ENCODE measurements around the gene CCDC92. TPM values are rescaled to one million over a fixed set of nuclear protein-coding genes. Genes with fewer than 3 reads are reported as not detected.

The CCDC92 gene
- total RNA-seq, 2 donors from 2014 or later: 34.4 to 39.2 TPM

DNA sequence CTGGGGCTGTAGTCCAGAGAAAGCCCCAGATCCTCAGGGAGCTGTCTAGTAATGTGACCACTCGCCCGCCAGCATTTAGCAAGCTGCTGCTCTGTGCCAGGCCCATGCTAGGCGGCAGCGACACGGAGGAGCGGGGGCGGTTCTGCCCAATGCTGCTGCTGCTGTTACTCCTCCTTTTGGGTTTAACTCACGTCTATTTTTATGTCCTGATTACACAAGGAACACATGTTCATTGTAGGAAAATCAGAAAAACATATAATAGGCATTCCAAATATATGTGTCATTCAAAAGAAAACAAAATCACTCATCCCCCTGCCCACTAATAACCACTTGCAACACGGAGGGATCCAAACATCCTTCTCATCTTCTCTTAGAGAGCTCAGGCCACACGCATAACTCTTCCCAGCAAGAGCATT lies 30.4 kb downstream of the CCDC92 start:
- no peak overlapping the region for H3K4me3 ChIP-seq
- H3K4me1 ChIP-seq: peaks cover 0 to 20% of the 10 kb centered on the region in 2 donors
- no peaks in the 10 kb centered on the region for H3K27me3 ChIP-seq
- no peak for DNase-seq (ENCODE audit: low spot score)
- TF ChIP-seq, protein P1, sequence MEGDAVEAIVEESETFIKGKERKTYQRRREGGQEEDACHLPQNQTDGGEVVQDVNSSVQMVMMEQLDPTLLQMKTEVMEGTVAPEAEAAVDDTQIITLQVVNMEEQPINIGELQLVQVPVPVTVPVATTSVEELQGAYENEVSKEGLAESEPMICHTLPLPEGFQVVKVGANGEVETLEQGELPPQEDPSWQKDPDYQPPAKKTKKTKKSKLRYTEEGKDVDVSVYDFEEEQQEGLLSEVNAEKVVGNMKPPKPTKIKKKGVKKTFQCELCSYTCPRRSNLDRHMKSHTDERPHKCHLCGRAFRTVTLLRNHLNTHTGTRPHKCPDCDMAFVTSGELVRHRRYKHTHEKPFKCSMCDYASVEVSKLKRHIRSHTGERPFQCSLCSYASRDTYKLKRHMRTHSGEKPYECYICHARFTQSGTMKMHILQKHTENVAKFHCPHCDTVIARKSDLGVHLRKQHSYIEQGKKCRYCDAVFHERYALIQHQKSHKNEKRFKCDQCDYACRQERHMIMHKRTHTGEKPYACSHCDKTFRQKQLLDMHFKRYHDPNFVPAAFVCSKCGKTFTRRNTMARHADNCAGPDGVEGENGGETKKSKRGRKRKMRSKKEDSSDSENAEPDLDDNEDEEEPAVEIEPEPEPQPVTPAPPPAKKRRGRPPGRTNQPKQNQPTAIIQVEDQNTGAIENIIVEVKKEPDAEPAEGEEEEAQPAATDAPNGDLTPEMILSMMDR (IDR thresholded peaks at IDR 0.05): no peak
- peaks cover 42% of the 10 kb centered on the region for H3K36me3 ChIP-seq
- H3K9me3 ChIP-seq: no peaks in the 10 kb centered on the region
- no peak overlapping the region for H3K27ac ChIP-seq

DNA sequence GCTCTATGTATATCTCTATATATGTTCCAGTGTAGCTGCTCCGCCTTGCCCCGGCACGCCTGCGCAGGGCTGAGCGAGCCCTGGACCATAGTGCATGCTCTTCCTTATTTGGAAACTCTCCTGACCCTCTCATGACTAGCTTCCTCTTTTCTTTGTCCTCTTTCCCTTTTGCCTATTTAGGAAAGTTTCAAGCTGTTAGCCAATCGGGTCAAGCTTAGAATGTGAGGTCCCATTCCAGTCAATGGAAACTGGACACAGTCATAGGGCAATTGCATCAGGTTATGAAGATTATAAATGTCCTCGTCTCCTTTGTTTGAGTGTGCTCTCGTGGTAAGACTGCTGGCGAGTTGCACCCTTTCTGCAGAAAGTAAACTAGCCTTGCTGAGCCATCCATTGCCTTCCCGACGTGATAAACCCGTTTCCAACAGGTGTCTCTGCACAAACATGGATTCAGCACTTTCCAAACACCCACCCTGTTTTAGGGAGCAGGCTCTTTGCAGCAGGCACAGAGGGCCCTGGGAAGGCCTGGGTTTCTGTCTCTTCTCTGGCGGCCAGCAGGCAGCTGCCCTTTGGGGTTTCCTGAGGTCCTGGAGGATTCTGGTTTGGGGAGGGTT lies 30.9 kb downstream of the CCDC92 start:
- no peak for DNase-seq (ENCODE audit: low spot score)
- peaks cover 47% of the 10 kb centered on the region for H3K36me3 ChIP-seq

DNA sequence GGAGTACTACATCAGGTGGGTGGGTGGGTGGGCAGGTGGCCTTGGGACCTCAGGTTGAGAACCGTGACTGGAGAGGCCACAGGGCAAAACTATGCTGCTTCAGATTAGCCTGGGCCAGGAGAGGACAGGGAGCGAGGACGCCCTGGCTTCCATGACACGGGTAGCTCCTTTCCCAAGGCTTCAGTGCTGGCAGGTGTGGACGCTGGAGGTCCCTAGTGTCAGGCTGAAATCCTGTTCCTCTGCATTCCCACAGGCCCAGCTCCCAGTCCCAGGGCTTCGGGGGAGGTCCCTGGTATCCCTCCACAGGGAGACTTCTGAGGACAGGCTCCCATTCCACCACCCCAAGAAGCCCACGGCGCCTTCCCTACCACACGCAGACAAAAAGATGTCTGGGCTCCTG lies 31.6 kb downstream of the CCDC92 start:
- Histone ChIP-seq H3K4me3 (no peak overlapping the region), H3K27me3 (no peaks in the 10 kb centered on the region)
- TF ChIP-seq, protein P1 (IDR thresholded peaks at IDR 0.05): no peak

More for the DNA sequence above, 30.9 kb downstream of the CCDC92 start:
- TF ChIP-seq, protein P1 (IDR thresholded peaks at IDR 0.05): no peak
- Histone ChIP-seq H3K27ac (no peak overlapping the region), H3K4me1 (peaks cover 0 to 15% of the 10 kb centered on the region in 2 donors), H3K4me3 (no peak overlapping the region), H3K27me3 (no peaks in the 10 kb centered on the region), H3K9me3 (no peaks in the 10 kb centered on the region)

DNA sequence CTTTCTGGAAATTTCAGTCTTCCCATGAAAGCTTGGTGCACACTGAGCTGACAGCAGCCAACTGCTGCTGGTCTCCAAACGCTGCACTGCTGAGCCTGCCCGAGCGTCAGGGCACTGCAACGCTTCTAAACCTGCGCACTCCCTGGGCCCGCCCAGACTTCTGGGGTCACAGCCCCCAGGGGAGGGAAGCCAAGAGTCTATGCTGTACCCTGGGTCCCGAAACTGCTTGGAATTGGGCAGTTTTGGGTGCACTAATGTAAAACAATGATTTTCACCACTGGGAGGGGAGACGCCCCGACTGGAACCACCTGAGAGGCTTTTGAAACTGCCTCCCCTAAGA lies 32.0 kb downstream of the CCDC92 start:
- peaks cover 51% of the 10 kb centered on the region for H3K36me3 ChIP-seq
- TF ChIP-seq, protein P1 (IDR thresholded peaks at IDR 0.05): no peak
- DNase-seq (ENCODE audit: low spot score): no peak

More for the DNA sequence above, 31.6 kb downstream of the CCDC92 start:
- Histone ChIP-seq H3K9me3 (no peaks in the 10 kb centered on the region), H3K36me3 (peaks cover 51% of the 10 kb centered on the region), H3K27ac (no peak overlapping the region), H3K4me1 (peaks cover 0 to 8% of the 10 kb centered on the region in 2 donors)
- no peak for DNase-seq (ENCODE audit: low spot score)

DNA sequence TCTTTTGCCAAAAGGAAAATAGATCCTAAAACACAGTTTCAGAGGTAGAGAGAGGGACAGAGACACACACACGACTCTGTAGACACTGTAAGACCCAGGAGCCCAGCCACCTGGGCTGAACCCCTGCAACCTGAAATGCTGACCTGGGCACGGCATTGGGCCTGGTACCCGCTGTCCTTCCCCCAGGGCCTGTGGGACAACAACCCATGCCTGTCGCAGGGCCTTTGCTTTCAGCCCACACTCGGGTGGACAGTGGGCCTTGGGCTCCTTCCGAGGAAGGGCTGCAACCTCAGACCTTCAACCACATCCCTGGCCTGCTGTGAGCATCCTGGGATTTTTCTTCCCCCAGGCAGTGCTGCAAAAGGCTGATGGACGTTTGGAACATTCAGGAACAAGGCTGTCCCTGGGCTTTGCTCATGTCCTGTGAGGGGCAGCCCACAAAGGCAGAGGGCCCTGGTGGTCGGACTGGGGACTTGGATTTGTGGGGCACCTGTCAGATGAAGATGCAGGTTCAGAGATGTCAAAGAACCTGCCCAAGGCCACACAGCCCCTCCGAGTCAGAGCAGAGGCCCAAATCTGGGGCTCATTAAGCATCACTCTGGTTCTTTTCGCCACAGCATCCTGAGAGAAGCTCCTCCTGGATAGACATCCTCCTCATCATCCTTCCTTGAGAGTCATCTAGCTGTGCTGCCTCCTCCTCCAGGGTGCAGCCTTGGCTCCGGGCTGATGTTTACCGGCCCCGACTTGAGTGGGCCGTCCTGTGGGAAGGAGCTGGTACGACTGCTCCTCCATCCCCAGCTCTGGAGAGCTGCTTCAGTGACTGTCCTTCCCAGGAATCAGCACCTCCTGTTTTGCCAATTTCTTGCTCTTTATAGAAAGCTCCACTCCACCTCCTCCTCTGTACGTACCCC lies 32.7 kb downstream of the CCDC92 start:
- DNase-seq (ENCODE audit: low spot score): no peak
- H3K9me3 ChIP-seq: no peaks in the 10 kb centered on the region
- H3K27ac ChIP-seq: no peak overlapping the region
- H3K36me3 ChIP-seq: peaks cover 51% of the 10 kb centered on the region
- TF ChIP-seq, protein P1 (IDR thresholded peaks at IDR 0.05): no peak
- H3K27me3 ChIP-seq: no peaks in the 10 kb centered on the region
- H3K4me3 ChIP-seq: no peak overlapping the region
- peaks cover 0 to 8% of the 10 kb centered on the region in 2 donors for H3K4me1 ChIP-seq

More for the DNA sequence above, 32.0 kb downstream of the CCDC92 start:
- H3K27ac ChIP-seq: no peak overlapping the region
- H3K4me3 ChIP-seq: no peak overlapping the region
- H3K9me3 ChIP-seq: no peaks in the 10 kb centered on the region
- no peaks in the 10 kb centered on the region for H3K27me3 ChIP-seq
- H3K4me1 ChIP-seq: peaks cover 0 to 8% of the 10 kb centered on the region in 2 donors

Measured in right atrium auricular region (tissue), 2 donors.